GM19468 (cell line): ENCODE results near the gene NDUFS7.

ENCODE experiments used
- ATAC-seq: cut with Tn5 transposase; IDR thresholded peaks from one replicate; pipeline ENCODE4 v1.9.1; 2021; ENCODE audit warnings: mild to moderate bottlenecking, moderate library complexity, moderate number of reproducible peaks; ENCODE audit not compliant: unreplicated experiment; ENCODE audit errors: extremely low read depth

Gene NDUFS7

DNA sequence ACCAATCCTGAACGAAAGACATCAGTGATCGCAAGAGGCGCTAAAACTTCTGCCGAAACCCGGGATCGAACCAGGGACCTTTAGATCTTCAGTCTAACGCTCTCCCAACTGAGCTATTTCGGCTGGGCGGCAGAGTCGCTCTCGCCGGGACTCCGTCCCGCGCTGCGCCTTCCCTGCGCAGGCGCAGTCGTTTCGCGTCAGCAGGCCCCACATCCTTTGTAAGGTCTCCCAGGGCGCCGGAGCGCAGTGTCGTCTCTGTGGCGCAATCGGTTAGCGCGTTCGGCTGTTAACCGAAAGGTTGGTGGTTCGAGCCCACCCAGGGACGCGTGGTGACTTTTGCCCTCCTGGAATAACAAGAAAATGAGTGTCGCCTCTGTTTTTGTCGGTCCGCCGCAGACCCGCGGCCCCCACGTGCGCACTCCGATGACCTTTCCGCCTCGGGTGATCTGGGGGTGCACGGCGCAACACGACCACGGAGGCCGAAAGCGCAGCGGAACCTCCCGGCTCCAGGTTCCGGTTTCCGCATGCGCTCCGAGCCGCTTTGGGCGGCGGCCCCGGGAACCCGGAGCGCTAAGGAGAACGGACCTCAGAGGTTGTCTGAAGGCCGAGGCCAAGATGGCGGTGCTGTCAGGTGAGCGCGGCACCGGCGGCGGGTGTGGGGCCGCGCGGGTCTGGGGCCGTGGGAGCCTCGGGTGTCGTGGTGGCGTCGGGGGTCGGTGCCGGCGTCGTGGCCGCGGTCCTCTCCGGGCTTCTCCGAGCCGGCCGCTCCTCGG is at the start of gene NDUFS7:
NDUFS7 (plus strand) TSS at position 596 of the 773 bp plus-strand sequence; CDS start at position 616, 20 bp downstream.
- ATAC-seq = peak; percentile 54

DNA sequence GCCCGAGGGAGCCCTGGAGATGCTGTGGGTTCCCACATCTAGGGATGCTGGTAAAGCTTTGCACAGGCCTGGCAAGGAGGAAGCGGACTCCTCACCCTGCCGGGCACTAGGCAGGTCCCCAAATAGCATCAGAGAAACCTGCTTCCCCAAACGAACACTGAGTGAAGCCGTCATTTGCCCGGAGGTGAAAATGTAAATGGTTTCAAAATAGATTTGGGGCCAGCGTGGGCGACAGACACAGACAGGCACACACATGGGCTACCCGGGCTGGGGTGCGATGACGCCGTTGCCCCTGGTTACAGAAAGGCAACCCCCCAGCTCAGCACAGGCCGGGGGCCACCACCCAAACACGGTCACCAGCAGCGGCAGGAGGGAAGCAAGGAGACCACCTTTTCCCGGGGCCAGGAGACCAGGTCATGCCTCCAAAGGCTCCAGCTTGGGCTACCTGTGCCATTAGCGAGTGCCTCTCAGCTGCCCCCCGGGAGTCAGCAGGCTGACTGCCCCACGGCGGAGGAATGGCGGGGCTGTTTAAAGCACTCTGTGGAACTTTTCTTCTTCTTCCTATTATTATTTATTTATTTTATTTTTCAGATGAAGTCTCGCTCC is 47.5 kb upstream of the NDUFS7 start:
- no peak for ATAC-seq

DNA sequence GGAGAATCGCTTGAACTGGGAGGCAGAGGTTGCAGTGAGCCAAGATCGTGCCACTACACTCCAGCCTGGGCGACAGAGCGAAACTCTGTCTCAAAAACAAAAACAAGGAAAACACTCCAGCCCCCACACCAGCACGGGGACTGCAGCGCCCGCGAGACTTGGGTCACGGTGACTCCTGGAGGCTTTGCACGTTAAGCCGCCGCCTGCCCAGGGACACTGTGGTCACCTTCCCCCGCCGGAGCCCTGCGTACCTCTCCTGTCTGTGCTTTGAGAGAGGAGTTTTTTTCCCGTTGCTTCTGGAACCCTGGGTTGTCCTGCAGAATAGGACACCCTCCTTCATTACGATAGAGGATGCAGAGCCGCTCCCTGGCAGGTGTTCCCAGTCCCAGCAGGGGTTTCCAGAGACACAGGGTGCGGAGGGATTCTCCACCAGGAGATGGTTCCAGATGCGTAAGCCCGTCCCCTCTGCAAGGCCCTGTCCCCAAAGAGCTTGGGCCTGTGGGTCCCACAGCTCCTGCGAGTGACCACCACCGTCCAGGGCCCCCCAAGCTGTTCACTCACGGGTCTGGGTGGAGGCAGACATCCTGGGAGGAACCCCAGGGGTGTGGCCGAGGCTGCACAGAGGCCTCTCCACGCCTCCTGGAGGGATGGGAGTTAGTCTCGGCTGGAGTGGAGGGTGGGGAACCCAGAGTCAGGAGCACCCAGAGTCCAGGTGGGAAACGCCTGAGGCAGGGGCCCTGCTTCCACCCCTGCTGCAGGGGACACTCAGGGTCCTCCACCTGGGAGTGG is 42.8 kb upstream of the NDUFS7 start:
- ATAC-seq = no peak

DNA sequence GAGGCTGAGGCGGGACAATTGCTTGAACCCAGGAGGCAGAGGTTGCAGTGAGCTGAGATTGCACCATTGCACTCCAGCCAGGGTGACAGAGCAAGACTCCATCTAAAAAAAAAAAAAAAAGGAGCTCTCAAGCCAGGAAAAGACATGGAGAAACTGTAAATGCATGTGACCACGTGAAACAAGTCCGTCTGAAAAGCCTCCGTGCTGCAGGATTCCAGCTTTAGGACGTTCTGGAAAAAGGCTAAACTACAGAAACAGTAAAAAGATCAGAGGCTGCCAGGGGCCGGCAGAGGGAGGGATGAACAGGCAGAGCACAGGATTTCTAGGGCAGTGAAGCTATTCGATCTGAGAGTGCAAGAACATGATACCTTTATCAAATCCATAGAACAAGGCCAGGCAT is 40.7 kb upstream of the NDUFS7 start:
- ATAC-seq = no peak

DNA sequence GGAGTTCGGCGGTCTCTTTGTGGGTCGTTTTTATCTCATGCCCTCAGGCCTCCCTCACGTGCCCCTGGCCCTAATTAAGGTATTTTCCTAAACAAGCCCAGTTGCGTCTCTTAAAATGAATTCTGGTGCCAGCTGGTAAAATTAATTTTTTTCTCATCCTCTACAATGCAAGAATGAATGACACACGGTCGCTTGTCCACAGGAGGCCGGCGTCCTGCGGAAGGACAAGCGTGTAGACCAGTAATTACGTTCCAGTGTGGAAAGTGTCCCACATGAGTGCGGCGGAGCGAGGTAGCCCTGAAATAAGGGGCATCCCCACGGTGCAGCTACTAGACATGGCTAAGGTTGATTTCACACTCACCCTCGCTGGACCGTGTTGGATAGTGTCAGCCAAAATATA is 34.5 kb upstream of the NDUFS7 start:
- no peak for ATAC-seq

DNA sequence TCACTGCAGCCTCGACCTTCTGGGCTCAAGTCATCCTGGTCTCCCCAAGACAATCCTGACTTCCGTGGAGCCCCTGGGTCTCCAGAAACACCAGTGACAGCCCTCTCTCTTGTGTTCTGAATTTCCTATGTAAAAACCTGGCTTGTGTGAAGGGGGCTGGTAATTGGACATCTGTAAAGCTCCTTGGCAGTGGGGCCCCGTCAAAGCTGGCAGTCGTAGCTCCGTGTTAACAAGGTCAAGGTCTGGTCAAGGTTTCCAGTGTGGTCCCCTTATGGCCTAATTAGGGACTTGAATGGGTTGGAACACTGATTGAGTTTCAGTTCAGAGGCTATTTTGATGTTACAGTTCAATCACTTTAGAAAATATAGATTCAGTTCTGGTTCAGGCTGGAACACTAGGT is 32.8 kb upstream of the NDUFS7 start:
- no peak for ATAC-seq

DNA sequence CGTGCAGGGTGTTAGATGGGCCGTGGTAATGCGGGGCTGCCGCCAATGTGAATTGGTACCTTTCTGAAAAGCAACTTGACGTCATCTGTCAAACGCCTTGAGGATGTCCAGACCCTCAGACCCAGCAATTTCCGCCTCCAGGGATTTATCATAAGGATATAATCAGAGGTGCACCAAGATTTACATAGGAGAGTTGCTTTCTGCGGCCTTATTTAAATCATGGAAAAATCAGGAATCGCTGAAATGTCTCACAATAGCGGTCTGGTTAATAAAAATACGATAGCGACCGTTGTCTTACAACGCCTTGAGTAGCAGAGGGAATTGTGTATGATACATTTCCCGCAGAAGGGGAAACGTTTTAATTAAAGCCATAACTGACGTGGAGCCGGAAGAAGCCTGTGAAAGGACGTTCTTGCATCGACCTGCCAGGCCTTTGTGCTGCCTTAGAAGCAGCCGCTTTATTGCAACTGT is 32.3 kb upstream of the NDUFS7 start:
- ATAC-seq = no peak

DNA sequence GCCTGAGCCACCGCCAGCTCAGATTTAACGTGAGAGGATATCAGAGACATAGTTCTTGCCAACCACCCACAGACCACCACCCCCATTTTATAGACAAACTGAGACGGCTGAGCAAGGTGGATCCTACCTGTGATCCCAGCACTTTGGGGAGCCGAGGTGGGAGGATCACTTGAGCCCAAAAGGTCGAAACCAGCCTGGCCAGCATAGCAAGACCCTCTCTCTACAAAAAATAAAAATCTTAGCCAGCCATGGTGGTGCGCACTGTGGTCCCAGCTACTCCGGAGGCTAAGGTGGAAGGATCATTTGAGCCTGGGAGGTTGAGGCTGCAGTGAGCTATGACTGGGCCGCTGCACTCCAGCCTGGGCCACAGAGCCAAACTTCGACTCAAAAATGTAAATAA is 30.6 kb upstream of the NDUFS7 start:
- ATAC-seq = no peak

DNA sequence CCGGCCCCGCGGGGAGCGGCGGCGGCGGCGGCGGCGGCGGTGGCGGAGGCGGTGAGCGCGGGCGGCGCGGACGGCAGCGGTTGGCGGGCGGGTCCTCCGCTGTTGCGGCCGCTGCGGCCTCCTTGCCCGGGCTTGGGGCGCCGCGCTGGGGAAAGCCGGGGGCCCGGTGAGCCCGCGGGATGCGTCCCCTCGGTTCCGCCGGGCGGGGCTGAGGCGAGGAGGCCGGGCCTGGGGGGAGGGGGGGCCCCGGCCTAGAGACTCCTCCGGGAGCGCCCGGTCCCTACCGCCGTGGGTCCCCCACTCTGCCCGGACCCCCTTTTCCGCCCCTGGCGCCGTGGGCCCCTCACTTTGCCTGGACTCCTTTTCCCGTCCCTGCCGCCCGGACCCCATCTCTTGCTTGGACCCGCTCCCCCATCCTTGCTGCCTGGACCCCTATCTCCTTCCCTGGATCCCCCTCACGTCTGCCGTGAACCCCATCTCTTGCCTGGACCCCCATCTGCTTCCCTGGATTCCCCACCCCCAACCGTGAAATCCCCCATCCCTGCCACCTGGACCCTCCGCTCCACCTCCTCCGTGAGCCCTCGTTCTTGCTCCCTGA is 28.6 kb upstream of the NDUFS7 start:
- no peak for ATAC-seq

DNA sequence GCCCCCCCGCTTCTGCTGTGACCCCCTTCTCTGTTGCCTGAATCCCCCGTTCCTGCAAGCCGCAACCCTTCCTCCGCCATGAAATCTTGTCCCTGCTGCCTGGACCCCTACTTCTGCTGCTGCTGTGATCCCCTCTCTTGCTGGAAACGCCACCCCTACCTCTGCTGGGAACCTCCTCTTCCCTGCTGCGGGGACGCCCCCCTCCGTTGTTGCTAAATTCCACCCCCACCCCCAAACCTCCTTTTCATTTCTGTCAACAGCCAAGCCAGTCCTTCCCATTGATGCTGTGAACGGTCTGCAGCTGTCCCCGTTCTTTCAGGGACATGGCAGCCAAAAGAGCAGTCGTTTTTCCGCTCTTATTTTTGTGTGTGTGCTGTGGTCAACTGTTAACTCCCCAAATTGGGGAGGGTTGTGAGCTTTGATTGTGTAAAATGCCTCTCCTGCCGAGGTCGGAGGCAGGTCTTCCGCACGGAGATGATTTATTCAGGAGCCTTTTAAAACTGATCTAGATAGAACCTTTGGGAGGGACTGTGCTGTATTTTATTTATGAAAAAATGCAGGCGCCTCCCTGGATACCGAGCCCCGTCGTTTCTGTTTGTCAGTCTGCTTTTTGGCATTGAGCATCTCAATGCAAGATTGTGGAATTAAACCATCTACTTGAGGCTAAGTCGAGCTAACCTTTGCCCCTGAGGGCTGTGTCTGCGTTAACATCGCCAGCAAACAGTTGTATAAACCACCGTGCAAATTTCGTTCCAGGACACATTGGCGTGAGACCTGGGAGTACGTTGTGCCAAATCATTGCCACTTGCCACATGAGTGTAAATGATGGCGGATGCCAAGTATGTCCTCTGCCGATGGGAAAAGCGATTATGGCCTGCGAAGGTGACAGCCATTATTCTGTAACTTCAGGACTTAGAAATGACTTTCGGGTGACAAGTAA is 27.9 kb upstream of the NDUFS7 start:
- no peak for ATAC-seq

DNA sequence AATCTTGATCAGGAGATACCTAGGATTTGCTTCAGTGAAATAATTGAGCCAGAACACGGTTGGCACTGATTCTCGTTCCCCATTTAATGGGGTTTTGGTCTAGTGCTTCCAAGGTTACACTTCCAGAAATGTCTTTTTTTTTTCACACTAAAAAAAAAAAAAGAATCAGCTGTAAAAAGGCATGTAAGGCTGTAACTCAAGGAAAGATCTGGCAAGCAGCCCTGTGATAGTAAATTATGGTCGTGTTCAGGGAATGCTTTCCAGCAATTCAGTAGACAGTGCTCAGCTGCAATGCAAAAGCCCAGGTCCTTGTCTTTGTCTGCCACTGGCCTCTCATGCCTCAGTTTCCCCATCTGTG is 27.2 kb upstream of the NDUFS7 start:
- ATAC-seq = no peak

DNA sequence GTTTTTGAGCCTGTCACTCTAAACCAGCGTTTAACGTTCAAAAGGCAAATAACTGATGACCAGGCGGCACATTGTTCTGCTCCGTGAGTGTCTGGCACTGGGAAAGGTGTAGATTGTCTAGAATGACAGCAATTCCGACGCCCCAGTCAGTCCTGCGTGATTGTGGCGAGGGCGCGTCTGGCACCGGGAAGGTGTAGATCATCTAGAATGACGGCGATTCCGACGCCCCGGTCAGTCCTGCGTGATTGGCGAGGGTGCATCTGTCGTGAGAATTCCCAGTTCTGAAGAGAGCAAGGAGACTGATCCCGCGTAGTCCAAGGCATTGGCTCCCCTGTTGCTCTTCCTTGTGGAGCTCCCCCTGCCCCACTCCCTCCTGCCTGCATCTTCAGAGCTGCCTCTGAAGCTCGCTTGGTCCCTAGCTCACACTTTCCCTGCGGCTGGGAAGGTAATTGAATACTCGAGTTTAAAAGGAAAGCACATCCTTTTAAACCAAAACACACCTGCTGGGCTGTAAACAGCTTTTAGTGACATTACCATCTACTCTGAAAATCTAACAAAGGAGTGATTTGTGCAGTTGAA is 26.1 kb upstream of the NDUFS7 start:
- ATAC-seq = no peak

DNA sequence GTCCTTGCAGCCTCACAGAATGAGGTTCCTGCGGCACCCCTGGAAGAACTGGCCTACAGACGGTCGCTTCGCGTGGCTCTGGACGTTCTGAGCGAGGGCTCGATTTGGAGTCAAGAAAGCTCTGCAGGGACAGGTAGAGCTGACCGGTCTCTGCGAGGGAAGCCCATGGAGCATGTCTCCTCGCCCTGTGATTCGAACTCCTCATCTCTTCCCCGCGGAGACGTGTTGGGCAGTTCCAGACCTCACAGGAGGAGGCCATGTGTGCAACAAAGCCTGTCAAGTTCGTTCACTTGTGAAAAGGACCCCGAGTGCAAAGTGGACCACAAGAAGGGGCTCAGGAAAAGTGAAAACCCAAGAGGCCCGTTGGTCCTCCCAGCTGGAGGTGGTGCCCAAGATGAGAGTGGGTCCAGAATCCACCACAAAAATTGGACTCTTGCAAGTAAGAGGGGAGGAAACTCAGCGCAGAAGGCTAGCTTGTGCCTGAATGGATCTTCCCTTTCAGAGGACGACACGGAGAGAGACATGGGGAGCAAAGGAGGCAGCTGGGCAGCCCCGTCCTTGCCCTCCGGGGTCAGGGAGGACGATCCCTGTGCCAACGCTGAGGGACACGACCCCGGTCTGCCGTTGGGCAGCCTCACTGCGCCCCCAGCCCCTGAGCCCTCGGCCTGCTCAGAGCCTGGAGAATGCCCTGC is 23.4 kb upstream of the NDUFS7 start:
- no peak for ATAC-seq

DNA sequence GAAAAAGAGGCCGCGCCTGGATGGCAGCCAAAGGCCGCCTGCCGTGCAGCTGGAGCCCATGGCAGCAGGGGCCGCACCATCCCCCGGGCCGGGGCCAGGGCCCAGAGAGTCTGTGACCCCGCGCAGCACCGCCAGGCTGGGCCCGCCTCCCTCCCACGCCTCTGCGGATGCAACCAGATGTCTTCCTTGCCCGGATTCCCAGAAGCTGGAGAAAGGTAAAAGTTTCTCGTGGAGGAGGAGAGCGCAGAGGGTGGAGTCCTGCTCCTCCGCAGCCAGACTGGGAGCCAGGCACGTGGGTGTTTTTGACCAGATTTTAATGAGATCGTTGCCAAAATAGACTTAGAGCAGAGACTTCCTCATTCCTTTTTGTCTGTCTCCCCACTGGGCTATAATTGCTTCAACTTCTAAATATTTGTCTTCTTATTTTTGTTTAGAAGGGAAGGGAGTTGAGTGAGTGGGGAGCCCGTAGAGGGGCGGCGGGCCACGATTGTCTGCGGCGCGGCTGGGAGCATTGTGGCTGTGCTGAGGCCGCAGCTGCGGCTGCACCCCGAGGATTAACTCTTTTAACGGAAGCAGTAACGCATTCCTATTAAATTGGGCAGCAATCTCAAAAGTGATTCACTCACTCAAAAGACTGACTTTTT is 22.8 kb upstream of the NDUFS7 start:
- ATAC-seq = no peak

DNA sequence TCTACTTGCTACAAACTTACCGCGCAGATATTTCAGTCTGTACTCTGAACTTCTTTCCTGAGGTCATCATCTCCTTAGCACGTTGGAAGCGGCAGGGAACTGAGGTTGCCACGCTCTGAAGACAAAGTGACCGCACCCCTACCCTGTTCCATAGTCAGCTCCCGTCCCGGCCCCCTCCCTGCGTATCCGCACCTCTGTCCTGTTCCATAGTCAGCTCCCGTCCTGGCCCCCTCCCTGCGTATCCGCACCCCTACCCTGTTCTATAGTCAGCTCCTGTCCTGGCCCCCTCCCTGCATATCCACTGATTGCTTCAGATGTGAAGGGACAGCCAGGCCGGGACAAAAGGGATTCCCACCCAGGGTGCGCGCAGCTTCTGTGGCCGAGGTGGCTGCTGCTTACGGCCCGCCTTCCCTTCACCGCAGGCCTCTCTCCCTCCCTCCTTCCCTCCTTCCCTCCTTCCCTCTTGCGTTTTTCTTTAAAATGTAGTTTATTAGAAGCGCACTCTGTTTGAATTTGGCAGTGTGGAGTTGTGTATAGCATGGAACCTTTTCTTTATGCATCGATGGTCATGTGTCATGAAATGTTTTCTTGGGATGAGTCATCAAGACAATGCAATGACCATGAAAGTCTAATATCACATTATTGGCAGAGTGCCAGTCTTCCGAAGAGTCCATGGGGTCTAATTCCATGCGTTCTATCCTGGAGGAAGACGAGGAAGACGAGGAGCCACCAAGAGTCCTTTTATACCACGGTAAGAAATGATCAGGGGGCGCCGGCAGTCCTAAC is 21.9 kb upstream of the NDUFS7 start:
- ATAC-seq = no peak

DNA sequence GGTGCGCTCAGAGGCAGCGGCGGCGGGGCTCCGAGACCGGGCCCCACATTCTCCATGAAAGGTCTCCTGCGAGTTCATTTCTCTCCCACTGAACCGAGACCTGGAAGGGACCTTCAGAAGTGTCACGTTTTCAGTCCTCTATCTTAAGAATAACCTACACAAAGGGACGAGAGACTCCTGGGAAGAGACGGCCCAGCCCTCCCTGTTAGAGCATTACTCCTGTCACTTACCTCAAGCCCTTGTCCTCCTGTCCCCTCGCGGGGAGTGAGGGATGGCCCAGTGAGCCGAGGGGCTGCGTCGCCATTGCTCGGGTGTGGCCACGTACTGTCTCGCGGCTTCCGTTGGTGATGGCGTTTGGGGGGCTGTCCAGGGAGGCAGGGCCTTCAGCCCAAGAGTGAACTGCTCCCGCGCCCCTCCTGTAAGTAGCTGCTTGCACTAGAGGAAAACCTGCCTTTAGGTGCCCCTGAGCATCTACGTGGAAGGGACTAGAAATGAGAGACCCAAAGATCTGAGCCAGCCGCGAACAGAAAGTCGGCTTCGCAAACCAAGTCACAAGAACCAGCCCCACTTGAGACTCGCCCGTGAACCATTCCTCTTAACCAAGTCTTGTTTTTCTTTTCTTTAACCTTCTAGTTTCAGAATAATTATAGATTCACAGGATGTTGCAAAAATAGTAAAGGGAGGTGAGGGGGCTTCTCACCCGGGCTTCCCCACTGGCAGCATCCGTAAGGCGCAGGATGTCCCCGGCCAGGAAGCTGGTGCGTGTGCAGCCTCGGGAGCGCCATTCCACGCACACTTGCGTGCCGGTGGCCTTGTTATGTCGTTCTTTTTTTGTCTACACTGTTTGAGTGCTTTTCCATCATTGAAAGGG is 21.1 kb upstream of the NDUFS7 start:
- no peak for ATAC-seq

DNA sequence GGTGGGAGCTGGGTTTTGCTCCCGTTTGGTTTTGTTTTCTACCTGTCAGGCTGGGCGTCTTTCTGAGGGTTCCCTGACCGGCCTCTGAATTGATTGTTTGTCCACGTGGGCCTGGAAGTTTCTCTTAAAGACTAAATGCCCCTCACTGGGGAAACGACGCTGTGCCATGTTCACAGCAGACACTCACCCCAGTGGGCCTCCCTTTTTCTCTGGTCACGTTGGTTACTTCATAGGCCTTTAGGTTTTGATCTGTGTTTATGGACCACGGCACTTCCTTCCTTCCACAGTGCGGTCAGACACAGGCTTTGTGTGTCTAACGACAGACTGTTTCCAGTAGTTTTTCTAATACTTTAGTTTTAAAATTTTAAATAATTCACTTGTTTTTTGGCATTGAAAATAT is 20.1 kb upstream of the NDUFS7 start:
- ATAC-seq = no peak
